Esophagus squamous epithelium (tissue), 5 donors: Measurements from ENCODE around the gene EPS15. TPM values are rescaled to one million over a fixed set of nuclear protein-coding genes. Genes with fewer than 3 reads are reported as not detected.
"Not testable (repeated sequence)": the region's sequence is repeated elsewhere in the genome, so short reads cannot be mapped to it uniquely, and the experiment has no call there.

Source experiments
- DNase-seq: peaks from one replicate; lab custom pipeline; 2025; lab: John Stamatoyannopoulos, UW
- H3K27ac ChIP-seq, 4 donors: fragments of 200-600 bp; sonication (generic); one replicate each; pipeline ENCODE4 v1.5.1; 2016 to 2019; ENCODE audit warnings: mild to moderate bottlenecking in 1 of 4
- H3K27me3 ChIP-seq, 4 donors: fragments of 200-600 bp; sonication (generic); 1 replicate in 3 of 4; 2 replicates in 1 of 4; pipeline versions ENCODE4 v1.5.1 to v1.6.0; 2017 to 2021; ENCODE audit warnings: antibody characterized with exemption in 1 of 4
- H3K36me3 ChIP-seq, 3 donors: fragments of 200-600 bp; sonication (generic); one replicate each; pipeline ENCODE4 v1.5.1; 2016 to 2019
- H3K4me1 ChIP-seq, 3 donors: fragments of 200-600 bp; sonication (generic); one replicate each; pipeline ENCODE4 v1.5.1; 2017 to 2019
- H3K4me3 ChIP-seq, 4 donors: fragments of 200-600 bp; sonication (generic); 1 replicate in 3 of 4; 2 replicates in 1 of 4; pipeline ENCODE4 v1.5.1; 2016 to 2019; ENCODE audit warnings: mild to moderate bottlenecking in 2 of 4, moderate library complexity in 1 of 4
- H3K9me3 ChIP-seq, 3 donors: fragments of 200-600 bp; sonication (generic); one replicate each; pipeline ENCODE4 v1.5.1; 2016 to 2019
- CTCF ChIP-seq, 6 experiments: fragments of 450-650 bp in 4 of 6; fragments of 200-600 bp in 2 of 6; sonication (generic) in 2 of 6; IDR thresholded peaks; one replicate each; pipeline ENCODE4 v1.5.1; 2016 to 2019; ENCODE audit warnings: antibody characterized with exemption in 6 of 6, mild to moderate bottlenecking in 4 of 6, moderate library complexity in 4 of 6
- POLR2A ChIP-seq, 4 donors: fragments of 450-650 bp; IDR thresholded peaks; one replicate each; pipeline ENCODE4 v1.6.1; 2017; ENCODE audit warnings: antibody characterized with exemption in 4 of 4, mild to moderate bottlenecking in 4 of 4, moderate library complexity in 3 of 4
- WGBS, 2 donors: methylation state at CpG; one replicate each; pipeline ENCODE4 v1.1.5; 2018; 5-methylcytosine and 5-hydroxymethylcytosine counted together
- intact Hi-C: fragments of 100-400 bp; cut with DNase I; formaldehyde crosslinking; loops from one replicate; pipeline ENCODE4 v1.15.0; 2022
- total RNA-seq, 4 donors: library from RNA; depleted of rRNA; stranded (reverse); fragments of >200 nt; gene quantifications; one replicate each; pipeline ENCODE4 v1.1.0, GENCODE V29; 2016
- donor health status: DM: yes; HTN: yes; CAD: no.

Gene EPS15
- total RNA-seq, 4 donors from 2014 or later = 24.8 to 86.8 (median 46.8) TPM

- Histone ChIP-seq H3K27me3 (no peaks in the 10 kb centered on the region), H3K4me1 (peaks cover 0 to 60% (median 0%) of the 10 kb centered on the region in 3 donors), H3K36me3 (peaks cover 0 to 30% (median 0%) of the 10 kb centered on the region in 3 donors), H3K4me3 (peak overlapping the region in 2 of 4 donors; percentile 15 to 42), H3K9me3 (no peaks in the 10 kb centered on the region), H3K27ac (peak overlapping the region in 2 of 4 donors; percentile 1 to 5)
- DNase-seq = no peak
- 12 to 22% methylated on average over 3 of the region's 3 CpGs for WGBS, 2 donors
- intact Hi-C loops = no loop called here
- TF ChIP-seq CTCF (IDR thresholded peaks at IDR 0.05) = no peak
- no peak for TF ChIP-seq POLR2A (IDR thresholded peaks at IDR 0.05)
These were observed 12.5 kb downstream of the EPS15 start for GRCh38 chr1:51506537-51506936.

- WGBS, 2 donors = 82 to 91% methylated on average over 11 of the region's 11 CpGs
- no peak for DNase-seq
- peaks cover 0 to 30% (median 0%) of the 10 kb centered on the region in 3 donors for H3K36me3 ChIP-seq
- no peak overlapping the region for H3K4me3 ChIP-seq
- H3K27ac ChIP-seq = no peak overlapping the region
- H3K27me3 ChIP-seq = no peaks in the 10 kb centered on the region
- intact Hi-C loops = no loop called here
- H3K4me1 ChIP-seq = peaks cover 0 to 45% (median 0%) of the 10 kb centered on the region in 3 donors
- TF ChIP-seq POLR2A (IDR thresholded peaks at IDR 0.05) = no peak
- TF ChIP-seq CTCF (IDR thresholded peaks at IDR 0.05) = no peak
- no peaks in the 10 kb centered on the region for H3K9me3 ChIP-seq
These were observed 14.1 kb downstream of the EPS15 start for GRCh38 chr1:51504806-51505525.

GRCh38 chr1:51501218-51501630, 17.8 kb downstream of the EPS15 start:
- H3K4me1 ChIP-seq = peaks cover 0 to 18% (median 0%) of the 10 kb centered on the region in 3 donors
- H3K27ac ChIP-seq, H3K9me3 ChIP-seq, H3K4me3 ChIP-seq, DNase-seq, H3K27me3 ChIP-seq, intact Hi-C loops: not testable (repeated sequence)
- 65 to 89% methylated on average over 6 to 7 of the region's 8 CpGs for WGBS, 2 donors
- H3K36me3 ChIP-seq = peaks cover 0 to 32% (median 0%) of the 10 kb centered on the region in 3 donors

DNA sequence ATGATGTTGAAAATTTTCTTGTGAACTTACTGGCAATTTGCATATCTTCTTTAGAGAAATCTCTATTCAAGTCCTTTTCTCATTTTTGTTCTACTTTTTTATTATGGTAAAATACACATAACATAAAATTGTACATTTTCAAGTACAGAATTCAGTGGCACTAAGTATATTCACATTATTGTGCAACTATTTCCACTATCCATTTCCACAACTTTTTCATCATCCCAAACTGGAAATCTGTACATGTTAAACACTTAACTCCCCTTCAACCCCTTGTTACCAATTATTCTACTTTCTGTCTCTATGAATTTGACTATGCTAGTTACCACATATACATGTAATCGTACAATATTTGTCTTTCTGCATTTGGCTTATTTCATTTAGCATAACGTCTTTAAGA, 19.4 kb downstream of the EPS15 start:
- no peak overlapping the region for H3K4me3 ChIP-seq
- 86 to 94% methylated on average over 2 of the region's 2 CpGs for WGBS, 2 donors
- H3K9me3 ChIP-seq = no peaks in the 10 kb centered on the region
- H3K36me3 ChIP-seq = peaks cover 0 to 28% (median 0%) of the 10 kb centered on the region in 3 donors
- H3K27me3 ChIP-seq = no peaks in the 10 kb centered on the region
- no peak overlapping the region for H3K27ac ChIP-seq
- intact Hi-C loops = no loop called here
- no peak for DNase-seq
- TF ChIP-seq CTCF (IDR thresholded peaks at IDR 0.05) (no peak), POLR2A (IDR thresholded peaks at IDR 0.05) (no peak)
- peaks cover 0 to 12% (median 0%) of the 10 kb centered on the region in 3 donors for H3K4me1 ChIP-seq

DNA sequence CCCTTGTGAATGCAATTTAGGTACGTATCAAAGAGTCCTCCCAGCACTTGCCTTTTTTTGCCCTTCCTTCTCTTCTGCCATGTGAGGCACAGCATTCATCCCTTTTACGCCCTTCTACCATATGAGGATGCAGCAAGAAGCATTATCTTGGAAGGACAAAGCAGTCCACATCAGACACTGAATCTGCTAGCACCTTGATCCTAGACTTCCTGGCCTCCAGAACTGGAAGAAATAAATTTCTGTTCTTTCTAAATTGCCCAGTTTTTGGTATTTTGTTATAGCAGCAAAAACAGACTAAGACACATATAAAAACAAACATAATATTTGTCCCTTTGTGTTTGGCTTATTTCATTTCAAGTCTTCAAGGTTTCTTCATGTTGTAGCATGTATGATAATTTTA, 20.1 kb downstream of the EPS15 start:
- TF ChIP-seq POLR2A (IDR thresholded peaks at IDR 0.05) (no peak), CTCF (IDR thresholded peaks at IDR 0.05) (no peak)
- no peak for DNase-seq
- Histone ChIP-seq H3K9me3 (no peaks in the 10 kb centered on the region), H3K4me1 (peaks cover 0 to 10% (median 0%) of the 10 kb centered on the region in 3 donors), H3K4me3 (no peak overlapping the region), H3K36me3 (peaks cover 0 to 24% (median 0%) of the 10 kb centered on the region in 3 donors), H3K27me3 (no peaks in the 10 kb centered on the region), H3K27ac (no peak overlapping the region)
- 86 to 96% methylated on average over 2 of the region's 2 CpGs for WGBS, 2 donors
- intact Hi-C loops = no loop called here
